ENCODE data around the gene RPS24.

RPS24 gene

GRCh38 chr10:78025685-78026364 lies 7.8 kb upstream of the RPS24 start:
- in situ Hi-C loops (cut with MboI; ENCODE audit: low sequenced_read_pairs), result loop anchor here (25.0 kb wide), 1 partner anchor 1186 kb away; no protein-coding TSS in a partner anchor

GRCh38 chr10:78028438-78029268 lies 5.0 kb upstream of the RPS24 start:
- in situ Hi-C loops (cut with MboI; ENCODE audit: low sequenced_read_pairs), result loop anchor here (25.0 kb wide), 1 partner anchor 1184 kb away; no protein-coding TSS in a partner anchor

GRCh38 chr10:78029269-78030226 lies 4.1 kb upstream of the RPS24 start, which contains the start of gene POLR3A:
TSS of gene POLR3A (minus strand) at chr10:78029515. CDS start at chr10:78029407, 108 bp downstream.
- in situ Hi-C loops (cut with MboI; ENCODE audit: low sequenced_read_pairs), result loop anchor here (25.0 kb wide), 1 partner anchor 1183 kb away; no protein-coding TSS in a partner anchor

- in situ Hi-C loops (cut with MboI; ENCODE audit: low sequenced_read_pairs), result loop anchor here (25.0 kb wide), 1 partner anchor 1179 kb away; no protein-coding TSS in a partner anchor
Observed at GRCh38 chr10:78033387-78033636, 351 bp upstream of the RPS24 start.

GRCh38 chr10:78035025-78035424 lies 1.4 kb downstream of the RPS24 start:
- in situ Hi-C loops (cut with MboI; ENCODE audit: low sequenced_read_pairs), result loop anchor here (25.0 kb wide), 1 partner anchor 1177 kb away; no protein-coding TSS in a partner anchor

GRCh38 chr10:78035437-78035836 lies 1.8 kb downstream of the RPS24 start:
- in situ Hi-C loops (cut with MboI; ENCODE audit: low sequenced_read_pairs), result loop anchor here (25.0 kb wide), 1 partner anchor 1177 kb away; no protein-coding TSS in a partner anchor

GRCh38 chr10:78035933-78036583 lies 2.4 kb downstream of the RPS24 start:
- in situ Hi-C loops (cut with MboI; ENCODE audit: low sequenced_read_pairs), result loop anchor here (25.0 kb wide), 1 partner anchor 1176 kb away; no protein-coding TSS in a partner anchor

GRCh38 chr10:78038105-78038504 lies 4.4 kb downstream of the RPS24 start:
- in situ Hi-C loops (cut with MboI; ENCODE audit: low sequenced_read_pairs), result loop anchor here (25.0 kb wide), 1 partner anchor 1174 kb away; no protein-coding TSS in a partner anchor

GRCh38 chr10:78038791-78039547 lies 5.3 kb downstream of the RPS24 start:
- in situ Hi-C loops (cut with MboI; ENCODE audit: low sequenced_read_pairs), result loop anchor here (25.0 kb wide), 1 partner anchor 1173 kb away; no protein-coding TSS in a partner anchor

- in situ Hi-C loops (cut with MboI; ENCODE audit: low sequenced_read_pairs), result loop anchor here (25.0 kb wide), 1 partner anchor 1173 kb away; no protein-coding TSS in a partner anchor
Observed at GRCh38 chr10:78039743-78040142, 6.1 kb downstream of the RPS24 start.

- in situ Hi-C loops (cut with MboI; ENCODE audit: low sequenced_read_pairs), result loop anchor here (25.0 kb wide), 1 partner anchor 1171 kb away; no protein-coding TSS in a partner anchor
Observed at GRCh38 chr10:78041170-78042057, 7.8 kb downstream of the RPS24 start.

GRCh38 chr10:78042058-78042751 lies 8.5 kb downstream of the RPS24 start:
- in situ Hi-C loops (cut with MboI; ENCODE audit: low sequenced_read_pairs), result loop anchor here (25.0 kb wide), 1 partner anchor 1170 kb away; no protein-coding TSS in a partner anchor

GRCh38 chr10:78042752-78043104 lies 9.1 kb downstream of the RPS24 start:
- in situ Hi-C loops (cut with MboI; ENCODE audit: low sequenced_read_pairs), result loop anchor here (25.0 kb wide), 1 partner anchor 1170 kb away; no protein-coding TSS in a partner anchor

- in situ Hi-C loops (cut with MboI; ENCODE audit: low sequenced_read_pairs), result loop anchor here (25.0 kb wide), 1 partner anchor 1168 kb away; no protein-coding TSS in a partner anchor
Observed at GRCh38 chr10:78044179-78044578, 10.5 kb downstream of the RPS24 start.

- in situ Hi-C loops (cut with MboI; ENCODE audit: low sequenced_read_pairs), result loop anchor here (25.0 kb wide), 1 partner anchor 1168 kb away; no protein-coding TSS in a partner anchor
Observed at GRCh38 chr10:78044699-78045098, 11.0 kb downstream of the RPS24 start.

- in situ Hi-C loops (cut with MboI; ENCODE audit: low sequenced_read_pairs), result loop anchor here (25.0 kb wide), 1 partner anchor 1167 kb away; no protein-coding TSS in a partner anchor
Observed at GRCh38 chr10:78045237-78045636, 11.6 kb downstream of the RPS24 start.

GRCh38 chr10:78045856-78046255 lies 12.2 kb downstream of the RPS24 start:
- in situ Hi-C loops (cut with MboI; ENCODE audit: low sequenced_read_pairs), result loop anchor here (25.0 kb wide), 1 partner anchor 1166 kb away; no protein-coding TSS in a partner anchor

Measured in HL-60/S4 treated with phorbol 12-myristate 13-acetate at 8.2 ng/mL for 4 days and 3 days (cell line).